Kidney (tissue), 14 donors: ENCODE data around the gene SEC63. TPM values are rescaled to one million over a fixed set of nuclear protein-coding genes. Genes with fewer than 3 reads are reported as not detected.

ENCODE experiments used
- DNase-seq, 5 donors: peaks; one replicate each; pipeline ENCODE4 v3.0.0-alpha.2; 2013 to 2020
- FAIRE-seq: peaks from 2 replicates; lab custom pipeline; 2012; peaks lifted over from hg19 to GRCh38; lab: Jason Lieb, UNC
- H3K27ac ChIP-seq, 2 donors: one replicate each; pipeline ENCODE4 v1.7.0; 2013; ENCODE audit warnings: low read depth in 2 of 2, low read length in 2 of 2, inconsistent platforms in 1 of 2
- H3K27me3 ChIP-seq: one replicate; pipeline ENCODE4 v1.7.1; 2013; ENCODE audit warnings: low read length, inconsistent platforms; ENCODE audit not compliant: control insufficient read depth, insufficient read depth
- H3K36me3 ChIP-seq, 3 donors: one replicate each; pipeline versions ENCODE4 v1.7.0 to v1.7.1; 2013; ENCODE audit warnings: low read length in 3 of 3, control low read depth in 1 of 3, inconsistent platforms in 1 of 3; ENCODE audit not compliant: insufficient read depth in 3 of 3, control insufficient read depth in 2 of 3
- H3K4me1 ChIP-seq, 3 donors: one replicate each; pipeline versions ENCODE4 v1.7.0 to v1.7.1; 2013; ENCODE audit warnings: low read length in 3 of 3, inconsistent platforms in 1 of 3, low read depth in 1 of 3; ENCODE audit not compliant: control insufficient read depth in 2 of 3, insufficient read depth in 2 of 3
- H3K4me3 ChIP-seq, 3 donors: one replicate each; pipeline versions ENCODE4 v1.7.0 to v1.8.1; 2013; ENCODE audit warnings: low read length in 3 of 3, control low read depth in 1 of 3, inconsistent platforms in 1 of 3
- H3K9ac ChIP-seq, 3 donors: one replicate each; pipeline versions ENCODE4 v1.7.0 to v1.7.1; 2013; ENCODE audit warnings: low read length in 3 of 3, control low read depth in 1 of 3, inconsistent platforms in 1 of 3
- H3K9me3 ChIP-seq, 3 donors: one replicate each; pipeline versions ENCODE4 v1.7.0 to v1.7.1; 2013; ENCODE audit warnings: low read length in 3 of 3, control low read depth in 1 of 3, inconsistent platforms in 1 of 3; ENCODE audit not compliant: control insufficient read depth in 2 of 3, insufficient read depth in 1 of 3
- CTCF ChIP-seq: IDR thresholded peaks from 3 replicates; pipeline ENCODE4 v1.5.1; 2012; ENCODE audit warnings: mild to moderate bottlenecking, moderate library complexity, borderline replicate concordance; ENCODE audit not compliant: insufficient read depth; ENCODE audit errors: extremely low read depth
- intact Hi-C: fragments of 100-400 bp; cut with DNase I; formaldehyde crosslinking; loops from one replicate; pipeline ENCODE4 v1.11.1; 2022
- polyA plus RNA-seq: library from polyadenylated mRNA; stranded (reverse); fragments of 350-450 nt; fragmentation: Illumina TruSeq; extraction: RNeasy Lipid Tissue Mini Kit (QIAGEN cat#74804); gene quantifications from one replicate; pipeline ENCODE4 v1.2.3, GENCODE V29; 2014; ENCODE audit warnings: low read depth, low replicate concordance; ENCODE audit not compliant: insufficient read depth
- total RNA-seq: library from RNA; stranded (reverse); fragmentation: NEBNext Ultra II Directional; extraction: Animal tissue kit (Norgen Biotek cat#: 25700); gene quantifications from one replicate; pipeline ENCODE4 v1.2.1, GENCODE V29; 2021
- donor health status: control.
- donor health status: control.
- donor health status: control.
- donor health status: control.
- donor health status: control.
- donor health status: DM: yes; HTN: yes; CAD: no.
- donor health status: Normal renal cell carcinoma (clear cell type).

Gene SEC63
- total and polyA plus RNA-seq, 2 donors from 2014 or later = 31.4 to 88.8 TPM

DNA sequence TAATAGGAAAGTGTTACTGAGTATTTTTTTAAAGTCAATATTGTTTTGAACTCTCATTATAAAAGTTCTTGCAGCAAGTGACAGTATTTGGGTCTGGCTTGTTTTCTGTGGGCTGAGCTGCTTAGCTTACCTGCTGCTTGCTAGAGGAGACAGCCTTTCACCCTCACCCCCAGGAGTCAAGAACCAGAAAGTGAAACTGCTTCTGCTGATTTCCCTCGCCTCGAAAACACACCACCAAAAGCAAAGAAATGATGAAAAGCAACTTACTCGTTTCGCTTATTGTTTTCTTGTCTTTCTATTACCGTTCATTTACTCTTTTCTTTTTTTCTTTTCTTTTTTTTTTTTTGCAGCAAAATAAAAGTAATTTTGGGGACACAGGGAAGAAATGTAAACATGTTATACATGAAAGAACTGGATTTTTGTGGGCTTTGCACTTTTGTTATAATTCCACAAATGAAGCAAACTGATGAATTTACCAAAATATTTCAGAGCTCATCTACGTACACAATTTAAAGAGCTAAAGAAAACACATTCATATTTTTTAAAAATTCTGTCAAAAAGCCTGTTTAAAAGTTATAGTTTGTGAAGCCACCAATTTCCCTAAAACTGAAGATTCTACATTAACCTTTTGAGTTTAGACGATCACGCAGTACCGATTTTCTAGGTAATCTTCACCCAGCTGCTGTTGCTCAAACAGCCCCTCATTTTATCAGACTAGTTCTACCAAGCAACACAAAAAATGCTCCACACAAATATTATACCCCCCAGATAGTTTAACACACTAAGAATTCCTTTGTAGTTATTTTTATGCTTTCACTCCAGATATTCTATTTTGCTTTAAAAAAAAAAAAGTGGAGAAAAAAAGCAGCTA lies 135.6 kb downstream of the SEC63 start:
- FAIRE-seq = no peak
- no peak for DNase-seq
- Histone ChIP-seq H3K4me1 (peaks cover 0 to 9% (median 8%) of the 10 kb centered on the region in 3 donors), H3K27ac (no peak overlapping the region), H3K9me3 (no peaks in the 10 kb centered on the region), H3K9ac (no peak overlapping the region), H3K4me3 (peak overlapping the region in 1 of 3 donors; percentile 23), H3K36me3 (no peaks in the 10 kb centered on the region), H3K27me3 (no peaks in the 10 kb centered on the region)
- no peak for TF ChIP-seq CTCF
- intact Hi-C loops = no loop called here

GRCh38 chr6:107821591-107821990 lies 136.4 kb downstream of the SEC63 start:
- Histone ChIP-seq H3K27me3 (no peaks in the 10 kb centered on the region), H3K4me3 (no peak overlapping the region), H3K4me1 (peaks cover 0 to 10% (median 8%) of the 10 kb centered on the region in 3 donors), H3K36me3 (no peaks in the 10 kb centered on the region), H3K9me3 (no peaks in the 10 kb centered on the region), H3K27ac (no peak overlapping the region), H3K9ac (no peak overlapping the region)
- DNase-seq (no peak), FAIRE-seq (no peak)
- intact Hi-C loops = no loop called here
- no peak for TF ChIP-seq CTCF

DNA sequence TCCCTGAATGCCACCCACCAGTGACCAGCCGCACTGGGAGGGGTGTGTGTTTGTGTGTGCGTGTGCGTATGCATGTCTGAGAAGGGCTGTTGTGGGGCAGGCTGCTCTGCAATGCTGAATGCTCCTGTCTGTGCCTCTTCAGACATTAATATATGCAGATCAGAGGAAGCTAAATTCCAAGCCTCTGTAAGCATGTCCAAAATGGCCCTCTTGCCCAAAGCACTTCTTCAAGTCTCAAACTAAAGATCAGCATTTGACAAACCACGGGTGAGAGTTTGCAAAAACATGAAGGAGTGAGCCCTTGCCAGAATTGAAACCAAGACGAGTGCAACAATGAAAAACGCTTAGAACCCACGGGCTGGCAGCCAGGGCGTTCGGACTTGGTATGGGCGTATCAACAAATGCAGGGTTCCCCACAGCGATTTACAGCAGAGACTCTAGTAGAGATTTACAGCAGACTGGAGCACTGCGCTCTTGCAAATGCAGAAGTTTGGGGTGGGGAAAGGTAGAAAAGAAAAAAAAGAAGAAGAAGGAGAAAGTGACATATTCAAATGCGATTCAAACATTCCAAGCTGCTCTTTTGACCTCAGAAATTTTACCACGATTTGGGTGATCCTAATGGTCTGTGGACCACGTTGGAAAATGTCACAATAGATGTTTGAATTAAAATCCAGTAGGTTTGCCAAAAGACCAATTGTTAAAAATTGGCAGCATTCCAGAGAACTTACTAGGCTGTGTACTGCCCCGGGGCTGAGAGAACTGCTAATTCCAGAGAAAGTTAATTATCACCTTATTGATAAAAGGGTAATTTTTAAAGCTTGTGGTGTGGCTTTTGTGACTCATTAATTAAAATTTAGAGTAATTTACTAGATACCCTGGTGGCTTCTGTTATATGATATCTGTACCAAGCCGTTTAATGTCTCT lies 137.4 kb downstream of the SEC63 start:
- Histone ChIP-seq H3K9ac (no peak overlapping the region), H3K9me3 (no peaks in the 10 kb centered on the region), H3K4me3 (peak overlapping the region; percentile 31 to 56 (median 39)), H3K27ac (no peak overlapping the region), H3K36me3 (no peaks in the 10 kb centered on the region), H3K4me1 (peaks cover 2 to 14% (median 8%) of the 10 kb centered on the region in 3 donors), H3K27me3 (no peaks in the 10 kb centered on the region)
- FAIRE-seq = no peak
- peak in 3 of 5 donors; percentile 24 to 71 (median 59) for DNase-seq
- intact Hi-C loops = no loop called here
- no peak for TF ChIP-seq CTCF
